GM23338 (cell line): ENCODE results near the gene PHF1. TPM values are rescaled to one million over a fixed set of nuclear protein-coding genes. Genes with fewer than 3 reads are reported as not detected.
A peak's percentile ranks its signal among the peaks of the same experiment; 100 is the strongest.

Experiments
- ATAC-seq: fragments of 200-7000 bp; cut with Tn5 transposase; 3 replicates; pipeline ENCODE4 v1.9.1; 2020
- DNase-seq: peaks from one replicate; pipeline ENCODE4 v3.0.0-alpha.2; 2015; ENCODE audit warnings: low spot score
- H2AFZ ChIP-seq: fragments of 200-600 bp; sonication (generic); 2 replicates; pipeline ENCODE4 v1.8.0; 2016; ENCODE audit warnings: antibody characterized with exemption, mild to moderate bottlenecking, moderate library complexity
- H3F3A ChIP-seq: fragments of 200-600 bp; sonication (generic); replicated peaks from 2 replicates; pipeline ENCODE4 v1.8.0; 2017; ENCODE audit warnings: antibody characterized with exemption, mixed run types, low read depth
- H3K27ac ChIP-seq: fragments of 200-600 bp; sonication (generic); 2 replicates; pipeline ENCODE4 v1.6.1; 2016; ENCODE audit warnings: low read depth
- H3K27me3 ChIP-seq: fragments of 200-600 bp; sonication (generic); 2 replicates; pipeline ENCODE4 v1.8.0; 2016; ENCODE audit warnings: mild to moderate bottlenecking, mixed run types, moderate library complexity; ENCODE audit not compliant: insufficient read depth
- H3K36me3 ChIP-seq: fragments of 200-600 bp; sonication (generic); 2 replicates; pipeline ENCODE4 v1.8.0; 2016; ENCODE audit warnings: mild to moderate bottlenecking; ENCODE audit not compliant: insufficient read depth
- H3K4me1 ChIP-seq: fragments of 200-600 bp; sonication (generic); 2 replicates; pipeline ENCODE4 v1.8.0; 2016; ENCODE audit warnings: mild to moderate bottlenecking, moderate library complexity; ENCODE audit not compliant: insufficient read depth
- H3K4me2 ChIP-seq: fragments of 200-600 bp; sonication (generic); 2 replicates; pipeline ENCODE4 v1.7.1; 2017; ENCODE audit warnings: mixed run types
- H3K4me3 ChIP-seq: fragments of 200-600 bp; sonication (generic); 2 replicates; pipeline ENCODE4 v1.6.1; 2016; ENCODE audit warnings: mixed run types
- H3K79me2 ChIP-seq: fragments of 200-600 bp; sonication (generic); replicated peaks from 2 replicates; pipeline ENCODE4 v1.8.0; 2017; ENCODE audit warnings: mild to moderate bottlenecking; ENCODE audit not compliant: insufficient read depth
- H3K9me2 ChIP-seq: fragments of 200-600 bp; sonication (generic); 2 replicates; pipeline ENCODE4 v1.8.0; 2017; ENCODE audit not compliant: insufficient read depth
- H4K20me1 ChIP-seq: fragments of 200-600 bp; sonication (generic); replicated peaks from 2 replicates; pipeline ENCODE4 v1.8.0; 2017; ENCODE audit warnings: mild to moderate bottlenecking; ENCODE audit not compliant: insufficient read depth
- H3K27ac Mint-ChIP-seq: 2 replicates; pipeline ENCODE4 v1.8.0; 2020; ENCODE audit warnings: inconsistent platforms, mild to moderate bottlenecking, moderate library complexity, mixed read lengths
- H3K27me3 Mint-ChIP-seq: 3 replicates; pipeline ENCODE4 v1.8.0; 2022; ENCODE audit warnings: low read depth, mild to moderate bottlenecking, moderate library complexity, mixed read lengths, inconsistent platforms; ENCODE audit not compliant: insufficient read depth, poor library complexity
- H3K36me3 Mint-ChIP-seq: 3 replicates; pipeline ENCODE4 v1.8.0; 2021; ENCODE audit warnings: low read depth, mild to moderate bottlenecking, inconsistent platforms, moderate library complexity, mixed read lengths
- H3K4me1 Mint-ChIP-seq: 3 replicates; pipeline ENCODE4 v1.8.0; 2020; ENCODE audit warnings: mild to moderate bottlenecking, inconsistent platforms, mixed read lengths
- H3K4me3 Mint-ChIP-seq: 3 replicates; pipeline ENCODE4 v1.8.0; 2021; ENCODE audit warnings: moderate library complexity, mild to moderate bottlenecking, inconsistent platforms, mixed read lengths
- H3K9me3 Mint-ChIP-seq: 3 replicates; pipeline ENCODE4 v1.8.0; 2020; ENCODE audit warnings: moderate library complexity, mild to moderate bottlenecking, inconsistent platforms, mixed read lengths
- CREB1 ChIP-seq: fragments of 250-450 bp; sonication (Bioruptor Pico); IDR thresholded peaks from 2 replicates; pipeline ENCODE4 v1.5.0; 2020; ENCODE audit warnings: low read depth, mild to moderate bottlenecking, moderate library complexity
- CTCF ChIP-seq, 2 experiments: fragments of 200-600 bp in 1 of 2; sonication (generic) in 1 of 2; conservative IDR thresholded peaks; 2 replicates each; pipeline versions ENCODE4 v1.5.1 to v1.6.1; 2016 to 2017; ENCODE audit warnings: antibody characterized with exemption in 2 of 2, low read depth in 2 of 2, mild to moderate bottlenecking in 2 of 2, moderate library complexity in 1 of 2
- EZH2phosphoT487 ChIP-seq: fragments of 200-600 bp; sonication (generic); IDR thresholded peaks from one replicate; pipeline ENCODE4 v1.8.1; 2018; ENCODE audit warnings: antibody characterized with exemption; ENCODE audit not compliant: unreplicated experiment
- NANOG ChIP-seq: IDR thresholded peaks from 2 replicates; pipeline ENCODE4 v1.6.1; 2016; ENCODE audit warnings: antibody characterized with exemption, borderline replicate concordance
- POLR2AphosphoS5 ChIP-seq: IDR thresholded peaks from 2 replicates; pipeline ENCODE4 v1.6.1; 2016; ENCODE audit warnings: antibody characterized with exemption, low read depth
- STAT1 ChIP-seq: IDR thresholded peaks from one replicate; pipeline ENCODE4 v1.6.1; 2016; ENCODE audit warnings: antibody characterized with exemption; ENCODE audit not compliant: unreplicated experiment
- ZNF114 ChIP-seq: fragments of 250-450 bp; sonication (Bioruptor Pico); IDR thresholded peaks from 2 replicates; pipeline ENCODE4 v1.5.0; 2020; ENCODE audit warnings: mild to moderate bottlenecking, moderate library complexity
- ZNF331 ChIP-seq: fragments of 250-450 bp; sonication (Bioruptor Pico); IDR thresholded peaks from 2 replicates; pipeline ENCODE4 v1.5.0; 2020; ENCODE audit warnings: low read depth, mild to moderate bottlenecking, moderate library complexity
- ZNF462 ChIP-seq: fragments of 250-450 bp; sonication (Bioruptor Pico); IDR thresholded peaks from 2 replicates; pipeline ENCODE4 v1.5.0; 2020; ENCODE audit warnings: mild to moderate bottlenecking, moderate library complexity
- polyA plus RNA-seq: library from polyadenylated mRNA; unstranded; fragments of >200 nt; fragmentation: Nextera tagmentation; extraction: Ambion mirVana; gene quantifications from 2 replicates; pipeline ENCODE4 v1.2.1, GENCODE V29; 2016
- total RNA-seq: library from RNA; depleted of rRNA; stranded (reverse); fragments of >200 nt; shearing (Covaris generic); gene quantifications from 2 replicates; pipeline ENCODE4 v1.2.3, GENCODE V29; 2014
- TF ChIP-seq, protein P1 (sequence below): IDR thresholded peaks from 2 replicates; pipeline ENCODE4 v1.6.1; 2016; ENCODE audit warnings: antibody characterized with exemption

The PHF1 gene
- total and polyA plus RNA-seq, 2 experiments from 2014 or later: 29.4 to 46.7 TPM

DNA sequence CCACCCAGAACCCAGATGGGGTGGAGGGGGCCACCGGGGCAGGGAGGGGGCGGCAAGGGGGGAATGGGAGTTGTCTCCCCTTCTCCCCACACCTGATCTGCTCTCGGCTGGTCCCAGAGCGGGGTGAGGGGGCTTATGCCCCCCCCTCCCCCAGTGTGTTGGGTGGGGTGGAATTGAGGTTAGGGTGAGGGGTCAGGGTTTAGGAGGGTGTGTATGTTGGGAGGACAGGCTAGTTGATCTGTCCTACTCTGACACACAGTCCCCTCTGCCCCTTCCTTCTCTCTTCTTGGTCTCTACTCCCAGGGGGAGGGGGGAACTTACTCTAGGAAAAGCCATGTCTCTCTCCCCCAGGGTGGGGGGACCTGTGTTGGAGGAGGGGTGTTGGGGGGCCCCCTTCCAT lies 41.7 kb downstream of the PHF1 start (continued):
- no peak for TF ChIP-seq ZNF462 (CRISPR knock-in tag)

DNA sequence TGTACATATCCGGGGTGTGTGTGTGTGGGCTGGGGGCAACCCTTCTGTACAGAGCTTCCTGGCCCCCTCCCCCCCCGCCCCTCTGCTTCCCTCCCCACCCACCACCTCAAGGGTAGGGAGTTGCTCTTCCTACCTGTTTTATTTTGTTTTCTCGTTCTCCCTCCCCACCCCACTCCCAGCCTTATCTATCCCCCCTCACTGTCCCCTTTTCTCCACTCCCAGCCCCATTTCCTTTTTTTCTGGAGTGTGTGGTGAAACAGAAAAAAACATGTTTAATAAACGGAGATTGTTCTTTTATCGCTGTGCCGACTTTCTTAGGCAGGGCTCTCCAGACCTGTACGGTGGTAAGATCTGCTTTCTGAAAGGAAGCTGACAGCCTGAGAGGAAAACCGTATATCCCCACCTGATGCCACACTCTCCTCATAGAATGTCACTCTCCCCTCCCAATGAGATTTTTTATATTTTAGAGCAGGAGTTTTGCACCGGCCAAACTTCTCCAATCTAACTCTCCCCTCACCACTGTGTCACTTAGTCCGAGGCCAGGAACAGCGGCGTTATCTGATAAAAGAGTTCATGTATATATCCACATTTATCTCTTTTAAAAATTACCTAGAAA lies 42.7 kb downstream of the PHF1 start:
- Histone ChIP-seq H3F3A (peaks cover 13% of the 10 kb centered on the region), H3K4me3 (peak overlapping the region; percentile 81), H3K27ac (peak overlapping the region; percentile 72; the same call in 1 of the 2 replicates), H3K27me3 (no peaks in the 10 kb centered on the region), H3K9me2 (no peaks in the 10 kb centered on the region), H2AFZ (no peak overlapping the region), H3K4me1 (peaks cover 4% of the 10 kb centered on the region; the same call in 1 of the 2 replicates), H3K79me2 (peaks cover 14% of the 10 kb centered on the region), H3K36me3 (peaks cover 7% of the 10 kb centered on the region; the same call in 1 of the 2 replicates), H3K4me2 (peak overlapping the region; percentile 90), H4K20me1 (no peaks in the 10 kb centered on the region; the same call in 1 of the 2 replicates)
- Mint-ChIP-seq H3K9me3 (peaks cover 7% of the 10 kb centered on the region; the same call in 2 of the 3 replicates), H3K27me3 (peaks cover 23% of the 10 kb centered on the region), H3K4me1 (peaks cover 22% of the 10 kb centered on the region), H3K36me3 (peaks cover 68% of the 10 kb centered on the region), H3K27ac (peak overlapping the region; percentile 63), H3K4me3 (peak overlapping the region; percentile 97)
- DNase-seq (no peak), ATAC-seq (no peak)
- no peak for TF ChIP-seq NANOG
- TF ChIP-seq, protein P1, sequence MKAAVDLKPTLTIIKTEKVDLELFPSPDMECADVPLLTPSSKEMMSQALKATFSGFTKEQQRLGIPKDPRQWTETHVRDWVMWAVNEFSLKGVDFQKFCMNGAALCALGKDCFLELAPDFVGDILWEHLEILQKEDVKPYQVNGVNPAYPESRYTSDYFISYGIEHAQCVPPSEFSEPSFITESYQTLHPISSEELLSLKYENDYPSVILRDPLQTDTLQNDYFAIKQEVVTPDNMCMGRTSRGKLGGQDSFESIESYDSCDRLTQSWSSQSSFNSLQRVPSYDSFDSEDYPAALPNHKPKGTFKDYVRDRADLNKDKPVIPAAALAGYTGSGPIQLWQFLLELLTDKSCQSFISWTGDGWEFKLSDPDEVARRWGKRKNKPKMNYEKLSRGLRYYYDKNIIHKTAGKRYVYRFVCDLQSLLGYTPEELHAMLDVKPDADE: no peak
- TF ChIP-seq EZH2phosphoT487: no peak
- no peak for TF ChIP-seq ZNF114 (CRISPR knock-in tag)
- no peak for TF ChIP-seq STAT1
- TF ChIP-seq CREB1 (CRISPR knock-in tag): no peak
- TF ChIP-seq POLR2AphosphoS5: no peak
- TF ChIP-seq ZNF331 (CRISPR knock-in tag): no peak
- no peak for TF ChIP-seq CTCF (conservative IDR thresholded peaks at IDR 0.05; ENCODE audit: low read depth in 2 of 2)
